Caco-2 (cell line): ENCODE results near the gene RASGRF1. TPM values are rescaled to one million over a fixed set of nuclear protein-coding genes. Genes with fewer than 3 reads are reported as not detected.

Experiments
- BruUV-seq: library from RNA; stranded (reverse); fragments of 400-500 nt; replicated peaks from 2 replicates; lab custom pipeline; 2021; lab: Mats Ljungman, UMichigan
- CTCF ChIA-PET: fragments of 300-600 bp; sonication (Branson Sonifier 250); formaldehyde crosslinking; loops from one replicate; lab custom pipeline; 2022; ENCODE audit warnings: antibody characterized with exemption; lab: Charles Lee
- POLR2A ChIA-PET: fragments of 300-600 bp; sonication (Branson Sonifier 250); formaldehyde crosslinking; loops from one replicate; lab custom pipeline; 2022; ENCODE audit warnings: antibody characterized with exemption; lab: Charles Lee
- DNase-seq, 2 experiments: peaks; one replicate each; pipeline versions ENCODE4 v3.0.0 to v3.0.0-alpha.2; 2020 to 2022
- H3K27me3 ChIP-seq: replicated peaks from 2 replicates; pipeline ENCODE4 v1.6.0; 2011; ENCODE audit warnings: low read length; ENCODE audit not compliant: control insufficient read depth, insufficient read depth
- H3K36me3 ChIP-seq: 2 replicates; pipeline ENCODE4 v1.5.1; 2011; ENCODE audit warnings: low read length; ENCODE audit not compliant: control insufficient read depth, insufficient read depth
- H3K4me1 ChIP-seq: fragments of 250-450 bp; sonication (Bioruptor Pico); 2 replicates; pipeline ENCODE4 v1.5.1; 2020; ENCODE audit warnings: mild to moderate bottlenecking
- H3K4me3 ChIP-seq: 2 replicates; pipeline ENCODE4 v1.5.1; 2011; ENCODE audit warnings: low read depth, mild to moderate bottlenecking, control low read depth, low read length
- H3K9me3 ChIP-seq: fragments of 250-450 bp; sonication (Bioruptor Pico); 2 replicates; pipeline ENCODE4 v1.5.1; 2020; ENCODE audit warnings: mild to moderate bottlenecking, moderate library complexity
- H3K27ac Mint-ChIP-seq: one replicate; pipeline ENCODE4 v1.8.0; 2022; ENCODE audit warnings: mixed read lengths; ENCODE audit not compliant: unreplicated experiment
- H3K27me3 Mint-ChIP-seq: one replicate; pipeline ENCODE4 v1.8.0; 2022; ENCODE audit warnings: mixed read lengths; ENCODE audit not compliant: insufficient read depth, unreplicated experiment
- H3K36me3 Mint-ChIP-seq: one replicate; pipeline ENCODE4 v1.8.0; 2022; ENCODE audit warnings: mild to moderate bottlenecking, mixed read lengths; ENCODE audit not compliant: insufficient read depth, unreplicated experiment
- H3K4me1 Mint-ChIP-seq: one replicate; pipeline ENCODE4 v1.8.0; 2022; ENCODE audit warnings: low read depth, mixed read lengths; ENCODE audit not compliant: unreplicated experiment
- H3K4me3 Mint-ChIP-seq: one replicate; pipeline ENCODE4 v1.8.0; 2022; ENCODE audit warnings: mild to moderate bottlenecking, moderate library complexity, mixed read lengths; ENCODE audit not compliant: unreplicated experiment
- H3K9me3 Mint-ChIP-seq: one replicate; pipeline ENCODE4 v1.8.0; 2022; ENCODE audit warnings: mixed read lengths; ENCODE audit not compliant: unreplicated experiment
- CTCF ChIP-seq, 2 experiments: fragments of 200-600 bp in 1 of 2; IDR thresholded peaks; 1 replicate in 1 of 2; 2 replicates in 1 of 2; pipeline versions ENCODE4 v1.5.1 to v1.8.0; 2011 to 2022; ENCODE audit warnings: antibody characterized with exemption in 1 of 2, control low read depth in 1 of 2, inconsistent platforms in 1 of 2, low read depth in 1 of 2, low read length in 1 of 2, mild to moderate bottlenecking in 1 of 2, moderate library complexity in 1 of 2; ENCODE audit not compliant: insufficient read depth in 1 of 2, severe bottlenecking in 1 of 2, unreplicated experiment in 1 of 2
- intact Hi-C: fragments of 100-400 bp; cut with micrococcal nuclease; formaldehyde crosslinking; loops from one replicate; pipeline ENCODE4 v1.10.0; 2022; ENCODE audit not compliant: unreplicated experiment
- total RNA-seq: library from RNA; stranded (reverse); gene quantifications from 2 replicates; pipeline ENCODE4 v1.2.3, GENCODE V29; 2022

The RASGRF1 gene
- total RNA-seq, 1 experiment from 2014 or later = 0.57 TPM

DNA sequence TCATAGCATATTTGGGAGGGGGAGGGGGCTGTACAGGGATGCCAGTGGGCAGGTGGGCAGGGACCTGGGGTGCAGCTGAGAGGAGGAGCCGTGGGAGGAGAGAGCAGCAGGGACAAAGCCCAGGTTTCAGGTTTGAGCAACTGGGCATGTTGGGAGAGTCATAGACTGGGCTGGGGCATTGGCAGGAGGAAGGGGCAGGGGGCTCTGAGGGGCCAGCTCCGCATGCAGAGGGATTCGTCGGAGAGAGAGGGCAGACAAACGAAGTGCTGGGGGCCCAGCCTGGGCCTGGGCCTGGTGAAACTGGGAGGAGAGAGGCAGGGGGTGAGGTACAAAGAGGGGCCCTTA, 25.2 kb downstream of the RASGRF1 start:
- Mint-ChIP-seq H3K27ac (no peak overlapping the region), H3K27me3 (peaks cover 3% of the 10 kb centered on the region)
- no TSS peak for BruUV-seq

GRCh38 chr15:79064496-79064895, 26.1 kb downstream of the RASGRF1 start:
- Mint-ChIP-seq H3K4me1 (peaks cover 9% of the 10 kb centered on the region), H3K4me3 (no peak overlapping the region), H3K27ac (no peak overlapping the region), H3K9me3 (no peaks in the 10 kb centered on the region), H3K36me3 (no peaks in the 10 kb centered on the region), H3K27me3 (peaks cover 3% of the 10 kb centered on the region)
- POLR2A ChIA-PET = no interaction called here
- DNase-seq = no peak
- H3K4me1 ChIP-seq = peaks cover 5% of the 10 kb centered on the region; the same call in 1 of the 2 replicates
- no TSS peak for BruUV-seq
- H3K4me3 ChIP-seq = no peak overlapping the region
- no peak for TF ChIP-seq CTCF (IDR thresholded peaks at IDR 0.05; ENCODE audit: insufficient read depth in 1 of 2, low read depth in 1 of 2, low read length in 1 of 2, severe bottlenecking in 1 of 2, unreplicated experiment in 1 of 2)
- intact Hi-C loops = no loop called here
- no peaks in the 10 kb centered on the region for H3K9me3 ChIP-seq
- no peaks in the 10 kb centered on the region for H3K27me3 ChIP-seq
- H3K36me3 ChIP-seq = no peaks in the 10 kb centered on the region
- CTCF ChIA-PET = no interaction called here

More for the DNA sequence above, 25.2 kb downstream of the RASGRF1 start:
- POLR2A ChIA-PET = no interaction called here
- CTCF ChIA-PET = no interaction called here
- H3K9me3 ChIP-seq = no peaks in the 10 kb centered on the region
- no peak overlapping the region for H3K4me3 ChIP-seq
- peaks cover 5% of the 10 kb centered on the region; the same call in 1 of the 2 replicates for H3K4me1 ChIP-seq
- Mint-ChIP-seq H3K9me3 (no peaks in the 10 kb centered on the region), H3K4me3 (no peak overlapping the region), H3K36me3 (no peaks in the 10 kb centered on the region), H3K4me1 (peaks cover 9% of the 10 kb centered on the region)
- no peak for TF ChIP-seq CTCF (IDR thresholded peaks at IDR 0.05; ENCODE audit: insufficient read depth in 1 of 2, low read depth in 1 of 2, low read length in 1 of 2, severe bottlenecking in 1 of 2, unreplicated experiment in 1 of 2)
- intact Hi-C loops = no loop called here
- no peak for DNase-seq
- no peaks in the 10 kb centered on the region for H3K27me3 ChIP-seq
- H3K36me3 ChIP-seq = no peaks in the 10 kb centered on the region

DNA sequence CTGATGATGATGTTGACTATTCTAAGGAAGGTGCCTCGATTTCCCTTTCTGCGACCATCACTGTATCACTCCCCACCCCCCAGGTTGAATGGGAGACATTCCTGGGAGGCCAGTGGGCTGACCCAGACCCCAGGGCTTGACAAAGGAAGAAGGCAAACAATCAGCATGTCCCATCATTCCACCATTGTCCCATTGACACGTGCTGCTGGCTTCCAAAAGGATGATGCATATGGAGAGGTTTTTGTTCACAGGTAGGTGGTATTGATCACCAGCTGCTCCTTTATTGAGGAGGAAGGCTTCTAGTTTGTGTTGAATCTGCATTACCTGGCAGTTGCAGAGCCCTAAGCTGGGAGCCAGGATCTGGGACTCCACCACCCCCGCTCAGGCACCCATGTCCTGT, 30.4 kb downstream of the RASGRF1 start:
- Mint-ChIP-seq H3K27ac (no peak overlapping the region), H3K36me3 (no peaks in the 10 kb centered on the region), H3K9me3 (no peaks in the 10 kb centered on the region), H3K4me3 (no peak overlapping the region), H3K4me1 (no peaks in the 10 kb centered on the region), H3K27me3 (peaks cover 5% of the 10 kb centered on the region)
- Histone ChIP-seq H3K27me3 (no peaks in the 10 kb centered on the region), H3K36me3 (no peaks in the 10 kb centered on the region), H3K9me3 (no peaks in the 10 kb centered on the region), H3K4me3 (no peak overlapping the region), H3K4me1 (no peaks in the 10 kb centered on the region)
- intact Hi-C loops = no loop called here
- BruUV-seq = no TSS peak
- no peak for DNase-seq
- ChIA-PET POLR2A (no interaction called here), CTCF (no interaction called here)
- TF ChIP-seq CTCF (IDR thresholded peaks at IDR 0.05; ENCODE audit: insufficient read depth in 1 of 2, low read depth in 1 of 2, low read length in 1 of 2, severe bottlenecking in 1 of 2, unreplicated experiment in 1 of 2) = no peak
